ENCODE measurements around the gene MROH2A.

GRCh38 chr2:233807966-233808935 lies 30.1 kb downstream of the MROH2A start:
- TF ChIP-seq, protein P1, sequence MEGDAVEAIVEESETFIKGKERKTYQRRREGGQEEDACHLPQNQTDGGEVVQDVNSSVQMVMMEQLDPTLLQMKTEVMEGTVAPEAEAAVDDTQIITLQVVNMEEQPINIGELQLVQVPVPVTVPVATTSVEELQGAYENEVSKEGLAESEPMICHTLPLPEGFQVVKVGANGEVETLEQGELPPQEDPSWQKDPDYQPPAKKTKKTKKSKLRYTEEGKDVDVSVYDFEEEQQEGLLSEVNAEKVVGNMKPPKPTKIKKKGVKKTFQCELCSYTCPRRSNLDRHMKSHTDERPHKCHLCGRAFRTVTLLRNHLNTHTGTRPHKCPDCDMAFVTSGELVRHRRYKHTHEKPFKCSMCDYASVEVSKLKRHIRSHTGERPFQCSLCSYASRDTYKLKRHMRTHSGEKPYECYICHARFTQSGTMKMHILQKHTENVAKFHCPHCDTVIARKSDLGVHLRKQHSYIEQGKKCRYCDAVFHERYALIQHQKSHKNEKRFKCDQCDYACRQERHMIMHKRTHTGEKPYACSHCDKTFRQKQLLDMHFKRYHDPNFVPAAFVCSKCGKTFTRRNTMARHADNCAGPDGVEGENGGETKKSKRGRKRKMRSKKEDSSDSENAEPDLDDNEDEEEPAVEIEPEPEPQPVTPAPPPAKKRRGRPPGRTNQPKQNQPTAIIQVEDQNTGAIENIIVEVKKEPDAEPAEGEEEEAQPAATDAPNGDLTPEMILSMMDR (IDR thresholded peaks at IDR 0.05), result no peak
- TF ChIP-seq POLR2AphosphoS5 (IDR thresholded peaks at IDR 0.05) (no peak), POLR2A (IDR thresholded peaks at IDR 0.05) (no peak)
